Neural cell (in vitro differentiated cells): Measurements from ENCODE around the gene SCFD1. TPM values are rescaled to one million over a fixed set of nuclear protein-coding genes. Genes with fewer than 3 reads are reported as not detected.

Source experiments
- H2AFZ ChIP-seq: fragments of 200-600, 300-800 bp; sonication (generic), shearing (Covaris generic); 2 replicates; pipeline ENCODE4 v1.6.0; 2014; ENCODE audit warnings: low read depth, mild to moderate bottlenecking, antibody characterized with exemption, low read length, moderate library complexity
- H3F3A ChIP-seq: fragments of 200-600 bp; shearing (Covaris generic); 2 replicates; pipeline ENCODE4 v1.6.1; 2016; ENCODE audit warnings: mild to moderate bottlenecking, moderate library complexity, mixed read lengths, antibody characterized with exemption, low read length; ENCODE audit not compliant: insufficient read depth, poor library complexity, severe bottlenecking
- H3K27ac ChIP-seq: fragments of 200-600, 300-800 bp; sonication (generic), shearing (Covaris generic); 2 replicates; pipeline ENCODE4 v1.5.1; 2014; ENCODE audit warnings: mild to moderate bottlenecking, low read length, moderate library complexity
- H3K27me3 ChIP-seq: fragments of 300-800, 200-600 bp; sonication (generic), shearing (Covaris generic); 2 replicates; pipeline ENCODE4 v1.6.0; 2014; ENCODE audit warnings: mild to moderate bottlenecking, low read depth, low read length, moderate library complexity; ENCODE audit not compliant: insufficient read depth
- H3K36me3 ChIP-seq: fragments of 300-800, 200-600 bp; sonication (generic), shearing (Covaris generic); 2 replicates; pipeline ENCODE4 v1.5.1; 2014; ENCODE audit warnings: mild to moderate bottlenecking, antibody characterized with exemption, low read length, moderate library complexity; ENCODE audit not compliant: insufficient read depth
- H3K4me2 ChIP-seq: fragments of 300-800, 200-600 bp; sonication (generic), shearing (Covaris generic); 2 replicates; pipeline ENCODE4 v1.6.0; 2014; ENCODE audit warnings: mild to moderate bottlenecking, low read length
- H3K4me3 ChIP-seq: fragments of 300-800, 200-600 bp; sonication (generic), shearing (Covaris generic); 2 replicates; pipeline ENCODE4 v1.5.1; 2014; ENCODE audit warnings: mild to moderate bottlenecking, low read length, moderate library complexity
- H3K79me2 ChIP-seq: fragments of 200-600 bp; shearing (Covaris generic); replicated peaks from 2 replicates; pipeline ENCODE4 v1.6.0; 2014; ENCODE audit warnings: mild to moderate bottlenecking, low read length, moderate library complexity; ENCODE audit not compliant: insufficient read depth
- H3K9ac ChIP-seq: fragments of 300-800, 200-600 bp; sonication (generic), shearing (Covaris generic); 2 replicates; pipeline ENCODE4 v1.6.1; 2016; ENCODE audit warnings: mild to moderate bottlenecking, low read length, mixed read lengths
- H3K9me2 ChIP-seq: fragments of 200-600 bp; shearing (Covaris generic); 2 replicates; pipeline ENCODE4 v1.6.1; 2016; ENCODE audit warnings: mild to moderate bottlenecking, low read length, mixed read lengths; ENCODE audit not compliant: insufficient read depth
- H3K9me3 ChIP-seq: fragments of 200-600, 300-800 bp; sonication (generic), shearing (Covaris generic); 2 replicates; pipeline ENCODE4 v1.6.1; 2016; ENCODE audit warnings: mild to moderate bottlenecking, mixed run types, low read length, moderate library complexity, mixed read lengths
- H4K20me1 ChIP-seq: fragments of 200-600 bp; shearing (Covaris generic); 2 replicates; pipeline ENCODE4 v1.6.1; 2016; ENCODE audit warnings: mild to moderate bottlenecking, mixed run types; ENCODE audit not compliant: insufficient read depth
- EP300 ChIP-seq: fragments of 450-650 bp; conservative IDR thresholded peaks from 2 replicates; pipeline ENCODE4 v1.6.1; 2014; ENCODE audit warnings: antibody characterized with exemption, mild to moderate bottlenecking, moderate library complexity; ENCODE audit not compliant: poor library complexity, severe bottlenecking
- EZH2 ChIP-seq: fragments of 200-600, 300-800 bp; shearing (Covaris generic), sonication (generic); IDR thresholded peaks from 2 replicates; pipeline ENCODE4 v1.6.1; 2014; ENCODE audit warnings: antibody characterized with exemption, low read length, borderline replicate concordance, mild to moderate bottlenecking; ENCODE audit not compliant: insufficient read depth, poor library complexity, severe bottlenecking
- MXI1 ChIP-seq: fragments of 450-650 bp; conservative IDR thresholded peaks from 2 replicates; pipeline ENCODE4 v1.6.1; 2014; ENCODE audit warnings: antibody characterized with exemption, mild to moderate bottlenecking; ENCODE audit not compliant: poor library complexity, severe bottlenecking
- POLR2AphosphoS5 ChIP-seq: IDR thresholded peaks from 2 replicates; pipeline ENCODE4 v1.6.1; 2012
- RAD21 ChIP-seq: fragments of 450-650 bp; conservative IDR thresholded peaks from 2 replicates; pipeline ENCODE4 v1.6.1; 2014; ENCODE audit warnings: antibody characterized with exemption, mild to moderate bottlenecking, moderate library complexity
- SMC3 ChIP-seq: fragments of 450-650 bp; conservative IDR thresholded peaks from 2 replicates; pipeline ENCODE4 v1.6.1; 2014; ENCODE audit warnings: antibody characterized with exemption, mild to moderate bottlenecking, moderate library complexity; ENCODE audit not compliant: poor library complexity
- TAF1 ChIP-seq: IDR thresholded peaks from 2 replicates; pipeline ENCODE4 v1.6.1; 2012; ENCODE audit warnings: low read depth
- polyA plus RNA-seq: library from polyadenylated mRNA; depleted of rRNA; stranded (reverse); fragments of >200 nt; gene quantifications from 2 replicates; pipeline ENCODE4 v1.2.3, GENCODE V29; 2014
- TF ChIP-seq, protein P1 (sequence below): fragments of 450-650 bp; IDR thresholded peaks from 2 replicates; pipeline ENCODE4 v1.5.1; 2014; ENCODE audit warnings: antibody characterized with exemption, mild to moderate bottlenecking, moderate library complexity; ENCODE audit not compliant: poor library complexity, severe bottlenecking
- TF ChIP-seq, protein P2 (sequence below): IDR thresholded peaks from 2 replicates; pipeline ENCODE4 v1.6.1; 2012; ENCODE audit warnings: borderline replicate concordance

SCFD1 gene
- polyA plus RNA-seq, 1 donor from 2014 or later, result 99.4 TPM

GRCh38 chr14:30608533-30609006 is 13.5 kb upstream of the SCFD1 start:
- TF ChIP-seq EZH2, result no peak
- no peak for TF ChIP-seq POLR2AphosphoS5
- TF ChIP-seq, protein P1, sequence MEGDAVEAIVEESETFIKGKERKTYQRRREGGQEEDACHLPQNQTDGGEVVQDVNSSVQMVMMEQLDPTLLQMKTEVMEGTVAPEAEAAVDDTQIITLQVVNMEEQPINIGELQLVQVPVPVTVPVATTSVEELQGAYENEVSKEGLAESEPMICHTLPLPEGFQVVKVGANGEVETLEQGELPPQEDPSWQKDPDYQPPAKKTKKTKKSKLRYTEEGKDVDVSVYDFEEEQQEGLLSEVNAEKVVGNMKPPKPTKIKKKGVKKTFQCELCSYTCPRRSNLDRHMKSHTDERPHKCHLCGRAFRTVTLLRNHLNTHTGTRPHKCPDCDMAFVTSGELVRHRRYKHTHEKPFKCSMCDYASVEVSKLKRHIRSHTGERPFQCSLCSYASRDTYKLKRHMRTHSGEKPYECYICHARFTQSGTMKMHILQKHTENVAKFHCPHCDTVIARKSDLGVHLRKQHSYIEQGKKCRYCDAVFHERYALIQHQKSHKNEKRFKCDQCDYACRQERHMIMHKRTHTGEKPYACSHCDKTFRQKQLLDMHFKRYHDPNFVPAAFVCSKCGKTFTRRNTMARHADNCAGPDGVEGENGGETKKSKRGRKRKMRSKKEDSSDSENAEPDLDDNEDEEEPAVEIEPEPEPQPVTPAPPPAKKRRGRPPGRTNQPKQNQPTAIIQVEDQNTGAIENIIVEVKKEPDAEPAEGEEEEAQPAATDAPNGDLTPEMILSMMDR, result no peak
- no peak for TF ChIP-seq RAD21
- no peak for TF ChIP-seq TAF1
- no peak for TF ChIP-seq SMC3
- TF ChIP-seq EP300, result no peak
- TF ChIP-seq MXI1, result no peak
- TF ChIP-seq, protein P2, sequence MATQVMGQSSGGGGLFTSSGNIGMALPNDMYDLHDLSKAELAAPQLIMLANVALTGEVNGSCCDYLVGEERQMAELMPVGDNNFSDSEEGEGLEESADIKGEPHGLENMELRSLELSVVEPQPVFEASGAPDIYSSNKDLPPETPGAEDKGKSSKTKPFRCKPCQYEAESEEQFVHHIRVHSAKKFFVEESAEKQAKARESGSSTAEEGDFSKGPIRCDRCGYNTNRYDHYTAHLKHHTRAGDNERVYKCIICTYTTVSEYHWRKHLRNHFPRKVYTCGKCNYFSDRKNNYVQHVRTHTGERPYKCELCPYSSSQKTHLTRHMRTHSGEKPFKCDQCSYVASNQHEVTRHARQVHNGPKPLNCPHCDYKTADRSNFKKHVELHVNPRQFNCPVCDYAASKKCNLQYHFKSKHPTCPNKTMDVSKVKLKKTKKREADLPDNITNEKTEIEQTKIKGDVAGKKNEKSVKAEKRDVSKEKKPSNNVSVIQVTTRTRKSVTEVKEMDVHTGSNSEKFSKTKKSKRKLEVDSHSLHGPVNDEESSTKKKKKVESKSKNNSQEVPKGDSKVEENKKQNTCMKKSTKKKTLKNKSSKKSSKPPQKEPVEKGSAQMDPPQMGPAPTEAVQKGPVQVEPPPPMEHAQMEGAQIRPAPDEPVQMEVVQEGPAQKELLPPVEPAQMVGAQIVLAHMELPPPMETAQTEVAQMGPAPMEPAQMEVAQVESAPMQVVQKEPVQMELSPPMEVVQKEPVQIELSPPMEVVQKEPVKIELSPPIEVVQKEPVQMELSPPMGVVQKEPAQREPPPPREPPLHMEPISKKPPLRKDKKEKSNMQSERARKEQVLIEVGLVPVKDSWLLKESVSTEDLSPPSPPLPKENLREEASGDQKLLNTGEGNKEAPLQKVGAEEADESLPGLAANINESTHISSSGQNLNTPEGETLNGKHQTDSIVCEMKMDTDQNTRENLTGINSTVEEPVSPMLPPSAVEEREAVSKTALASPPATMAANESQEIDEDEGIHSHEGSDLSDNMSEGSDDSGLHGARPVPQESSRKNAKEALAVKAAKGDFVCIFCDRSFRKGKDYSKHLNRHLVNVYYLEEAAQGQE, result no peak
- Histone ChIP-seq H3K36me3 (peaks cover 5% of the 10 kb centered on the region), H3F3A (no peaks in the 10 kb centered on the region), H3K79me2 (no peaks in the 10 kb centered on the region), H3K9me2 (no peaks in the 10 kb centered on the region), H3K4me2 (no peak overlapping the region), H2AFZ (no peak overlapping the region), H3K27ac (no peak overlapping the region), H3K9me3 (no peaks in the 10 kb centered on the region), H3K4me3 (no peak overlapping the region), H3K27me3 (no peaks in the 10 kb centered on the region), H3K9ac (no peak overlapping the region), H4K20me1 (no peaks in the 10 kb centered on the region)

GRCh38 chr14:30610787-30611343 is 11.3 kb upstream of the SCFD1 start:
- H3K4me2 ChIP-seq, result no peak overlapping the region
- H3K27me3 ChIP-seq, result no peaks in the 10 kb centered on the region
- H3K9me3 ChIP-seq, result no peaks in the 10 kb centered on the region
- no peaks in the 10 kb centered on the region for H4K20me1 ChIP-seq
- H3K9me2 ChIP-seq, result no peaks in the 10 kb centered on the region
- no peaks in the 10 kb centered on the region for H3F3A ChIP-seq
- no peaks in the 10 kb centered on the region for H3K79me2 ChIP-seq
- peaks cover 5% of the 10 kb centered on the region for H3K36me3 ChIP-seq
- TF ChIP-seq TAF1 (no peak), RAD21 (peak; percentile 19), SMC3 (no peak)
- TF ChIP-seq, protein P2, result no peak
- H2AFZ ChIP-seq, result no peak overlapping the region
- H3K4me3 ChIP-seq, result no peak overlapping the region
- no peak overlapping the region for H3K9ac ChIP-seq
- no peak overlapping the region for H3K27ac ChIP-seq
